Fibroblast of lung (primary cell): ENCODE measurements around the gene MAMLD1.

ENCODE experiments used
- CTCF ChIP-seq, 2 donors: IDR thresholded peaks in 1 of 2; conservative IDR thresholded peaks in 1 of 2; 1 replicate in 1 of 2; 2 replicates in 1 of 2; pipeline ENCODE4 v1.5.1; 2011 to 2012; ENCODE audit warnings: low read length in 2 of 2, control low read depth in 1 of 2, inconsistent platforms in 1 of 2, low read depth in 1 of 2, mild to moderate bottlenecking in 1 of 2
- EZH2 ChIP-seq: IDR thresholded peaks from 2 replicates; pipeline ENCODE4 v1.5.1; 2012; ENCODE audit warnings: low read length, control low read depth, mild to moderate bottlenecking; ENCODE audit errors: missing control alignments

- TF ChIP-seq EZH2 (no peak), CTCF (conservative IDR thresholded peaks at IDR 0.05 in 1 of 2, IDR thresholded peaks at IDR 0.05 in 1 of 2; ENCODE audit: low read depth in 1 of 2, low read length in 2 of 2) (no peak)
Observed at GRCh38 chrX:150361777-150362351, 1.3 kb upstream of the MAMLD1 start.
